Naive thymus-derived CD4-positive, alpha-beta T cell (primary cell): ENCODE data around the gene NIP7. TPM values are rescaled to one million over a fixed set of nuclear protein-coding genes. Genes with fewer than 3 reads are reported as not detected.

ENCODE experiments used
- ATAC-seq: fragments of 150-1000 bp; cut with Tn5 transposase; 2 replicates; pipeline ENCODE4 v1.10.0; 2021; ENCODE audit warnings: mild to moderate bottlenecking, moderate library complexity
- CTCF ChIA-PET: fragments of 350-600 bp; sonication (Branson Sonifier 250); formaldehyde crosslinking; loops from one replicate; lab custom pipeline; 2021; ENCODE audit warnings: antibody characterized with exemption; lab: Charles Lee
- POLR2A ChIA-PET: fragments of 350-600 bp; sonication (Branson Sonifier 250); formaldehyde crosslinking; loops from one replicate; lab custom pipeline; 2021; ENCODE audit warnings: antibody characterized with exemption, inconsistent platforms; lab: Charles Lee
- DNase-seq, 9 donors: peaks; one replicate each; pipeline versions ENCODE4 v3.0.0 to v3.0.0-alpha.2; 2020 to 2022; ENCODE audit warnings: mixed read lengths in 1 of 9
- H3K27ac ChIP-seq: one replicate; pipeline ENCODE4 v1.7.0; 2013; ENCODE audit warnings: mild to moderate bottlenecking, low read depth, low read length, moderate library complexity
- H3K27me3 ChIP-seq, 2 donors: one replicate each; pipeline ENCODE4 v1.7.0; 2013; ENCODE audit warnings: low read length in 2 of 2, mild to moderate bottlenecking in 2 of 2, moderate library complexity in 2 of 2; ENCODE audit not compliant: control insufficient read depth in 2 of 2, insufficient read depth in 2 of 2
- H3K36me3 ChIP-seq, 3 experiments: 1 replicate in 2 of 3; 2 replicates in 1 of 3; pipeline ENCODE4 v1.7.0; 2013; ENCODE audit warnings: low read length in 3 of 3, mild to moderate bottlenecking in 3 of 3, moderate library complexity in 1 of 3; ENCODE audit not compliant: insufficient read depth in 3 of 3, control insufficient read depth in 2 of 3
- H3K4me1 ChIP-seq, 2 donors: one replicate each; pipeline ENCODE4 v1.7.0; 2013; ENCODE audit warnings: low read length in 2 of 2, mild to moderate bottlenecking in 2 of 2, moderate library complexity in 1 of 2; ENCODE audit not compliant: control insufficient read depth in 2 of 2, insufficient read depth in 2 of 2
- H3K4me3 ChIP-seq: 2 replicates; pipeline ENCODE4 v1.7.0; 2013; ENCODE audit warnings: mild to moderate bottlenecking, low read length
- H3K9me3 ChIP-seq, 3 experiments: 1 replicate in 2 of 3; 2 replicates in 1 of 3; pipeline ENCODE4 v1.7.0; 2013; ENCODE audit warnings: low read length in 3 of 3; ENCODE audit not compliant: control insufficient read depth in 2 of 3
- H3K27ac Mint-ChIP-seq, 9 donors: one replicate each; pipeline ENCODE4 v1.8.0; 2020 to 2022; ENCODE audit warnings: mixed read lengths in 9 of 9, mild to moderate bottlenecking in 8 of 9, moderate library complexity in 5 of 9, inconsistent platforms in 2 of 9
- H3K27me3 Mint-ChIP-seq, 5 donors: one replicate each; pipeline ENCODE4 v1.8.0; 2021 to 2022; ENCODE audit warnings: mixed read lengths in 5 of 5, mild to moderate bottlenecking in 1 of 5
- H3K36me3 Mint-ChIP-seq, 5 donors: one replicate each; pipeline ENCODE4 v1.8.0; 2020 to 2022; ENCODE audit warnings: mixed read lengths in 5 of 5, mild to moderate bottlenecking in 3 of 5, inconsistent platforms in 1 of 5
- H3K4me1 Mint-ChIP-seq, 7 donors: one replicate each; pipeline ENCODE4 v1.8.0; 2020 to 2022; ENCODE audit warnings: mixed read lengths in 7 of 7, mild to moderate bottlenecking in 3 of 7, inconsistent platforms in 1 of 7
- H3K4me3 Mint-ChIP-seq, 10 donors: one replicate each; pipeline ENCODE4 v1.8.0; 2020 to 2022; ENCODE audit warnings: mild to moderate bottlenecking in 10 of 10, mixed read lengths in 10 of 10, moderate library complexity in 6 of 10, inconsistent platforms in 2 of 10
- H3K9me3 Mint-ChIP-seq, 11 donors: one replicate each; pipeline ENCODE4 v1.8.0; 2020 to 2022; ENCODE audit warnings: mixed read lengths in 11 of 11, mild to moderate bottlenecking in 4 of 11, inconsistent platforms in 1 of 11, moderate library complexity in 1 of 11
- intact Hi-C, 2 donors: fragments of 100-400 bp; cut with micrococcal nuclease; formaldehyde crosslinking; loops; one replicate each; pipeline ENCODE4 v1.15.1; 2023
- polyA plus RNA-seq, 2 donors: library from polyadenylated mRNA; unstranded; fragments of 300-500 nt; fragmentation: Illumina TruSeq; gene quantifications; one replicate each; pipeline ENCODE4 v1.2.3, GENCODE V29; 2021
- total RNA-seq, 6 experiments: library from RNA in 5 of 6; stranded (reverse) in 5 of 6; gene quantifications; 1 replicate in 5 of 6; 2 replicates in 1 of 6; pipeline ENCODE4 v1.2.3 and lab custom pipeline; 2021 to 2026

The NIP7 gene
- total and polyA plus RNA-seq, 7 experiments from 2014 or later = 19.5 to 40.9 (median 28.2) TPM

GRCh38 chr16:69301187-69301586, 38.4 kb upstream of the NIP7 start:
- Mint-ChIP-seq H3K27me3 (no peaks in the 10 kb centered on the region), H3K4me3 (no peak overlapping the region), H3K4me1 (no peaks in the 10 kb centered on the region), H3K36me3 (peaks cover 0 to 22% (median 5%) of the 10 kb centered on the region in 5 donors), H3K9me3 (no peaks in the 10 kb centered on the region), H3K27ac (peak overlapping the region in 1 of 9 donors; percentile 38)
- no peaks in the 10 kb centered on the region for H3K27me3 ChIP-seq
- ChIA-PET POLR2A (interaction anchor here (1.0 kb wide), 1 partner anchor 9 kb away, joined by 3 read pairs; no protein-coding TSS in a partner anchor), CTCF (interaction anchor here (0.7 to 1.3 kb wide), 3 partner anchors 9 to 150 kb away, joined by 3 to 4 read pairs (median 3); no protein-coding TSS in a partner anchor)
- no peaks in the 10 kb centered on the region for H3K9me3 ChIP-seq
- H3K27ac ChIP-seq = no peak overlapping the region
- intact Hi-C loops = no loop called here
- H3K36me3 ChIP-seq = peaks cover 0 to 6% (median 4%) of the 10 kb centered on the region in 3 experiments
- no peak for ATAC-seq
- H3K4me1 ChIP-seq = no peaks in the 10 kb centered on the region
- no peak for DNase-seq
- H3K4me3 ChIP-seq = no peak overlapping the region

GRCh38 chr16:69301861-69302260, 37.7 kb upstream of the NIP7 start:
- Mint-ChIP-seq H3K27me3 (no peaks in the 10 kb centered on the region), H3K36me3 (peaks cover 0 to 22% (median 5%) of the 10 kb centered on the region in 5 donors), H3K4me3 (no peak overlapping the region), H3K9me3 (no peaks in the 10 kb centered on the region), H3K4me1 (no peaks in the 10 kb centered on the region), H3K27ac (peak overlapping the region in 1 of 9 donors; percentile 28)
- intact Hi-C loops = no loop called here
- ATAC-seq (no peak), DNase-seq (no peak)
- Histone ChIP-seq H3K27ac (no peak overlapping the region), H3K36me3 (peaks cover 0 to 6% (median 4%) of the 10 kb centered on the region in 3 experiments), H3K9me3 (no peaks in the 10 kb centered on the region), H3K4me1 (no peaks in the 10 kb centered on the region), H3K27me3 (no peaks in the 10 kb centered on the region), H3K4me3 (no peak overlapping the region)
- CTCF ChIA-PET = interaction anchor here (0.7 to 1.3 kb wide), 3 partner anchors 9 to 151 kb away, joined by 3 to 4 read pairs (median 3); no protein-coding TSS in a partner anchor
- POLR2A ChIA-PET = interaction anchor here (0.7 to 1.0 kb wide), 2 partner anchors 9 to 413 kb away, joined by 3 read pairs; no protein-coding TSS in a partner anchor

- no peaks in the 10 kb centered on the region for H3K9me3 Mint-ChIP-seq
- Histone ChIP-seq H3K27me3 (no peaks in the 10 kb centered on the region), H3K4me1 (no peaks in the 10 kb centered on the region), H3K4me3 (no peak overlapping the region), H3K27ac (no peak overlapping the region), H3K36me3 (peaks cover 0 to 6% (median 4%) of the 10 kb centered on the region in 3 experiments), H3K9me3 (no peaks in the 10 kb centered on the region)
- no peak for ATAC-seq
- ChIA-PET POLR2A (interaction anchor here (0.7 kb wide), 1 partner anchor 413 kb away, joined by 3 read pairs; no protein-coding TSS in a partner anchor), CTCF (interaction anchor here (0.7 to 1.3 kb wide), 2 partner anchors 16 to 771 kb away, joined by 3 to 4 read pairs; no protein-coding TSS in a partner anchor)
- no peak overlapping the region for H3K27ac Mint-ChIP-seq
- no peak for DNase-seq
- no peak overlapping the region for H3K4me3 Mint-ChIP-seq
- H3K27me3 Mint-ChIP-seq = no peaks in the 10 kb centered on the region
- H3K36me3 Mint-ChIP-seq = peaks cover 0 to 22% (median 5%) of the 10 kb centered on the region in 5 donors
- intact Hi-C loops = no loop called here
- H3K4me1 Mint-ChIP-seq = no peaks in the 10 kb centered on the region
These were observed 37.3 kb upstream of the NIP7 start for GRCh38 chr16:69302301-69302700.

GRCh38 chr16:69306031-69306430, 33.5 kb upstream of the NIP7 start:
- ATAC-seq = no peak
- CTCF ChIA-PET = interaction anchor here (0.7 kb wide), 1 partner anchor 202 kb away, joined by 3 read pairs; no protein-coding TSS in a partner anchor
- no peak for DNase-seq
- Mint-ChIP-seq H3K9me3 (no peaks in the 10 kb centered on the region), H3K36me3 (peaks cover 0 to 11% (median 0%) of the 10 kb centered on the region in 5 donors), H3K27me3 (no peaks in the 10 kb centered on the region), H3K27ac (no peak overlapping the region), H3K4me3 (no peak overlapping the region), H3K4me1 (peaks cover 0 to 12% (median 6%) of the 10 kb centered on the region in 7 donors)
- POLR2A ChIA-PET = interaction anchor here (0.5 to 0.6 kb wide), 2 partner anchors 85 to 124 kb away, joined by 3 read pairs; no protein-coding TSS in a partner anchor
- Histone ChIP-seq H3K27ac (no peak overlapping the region), H3K27me3 (no peaks in the 10 kb centered on the region), H3K4me1 (peaks cover 5% of the 10 kb centered on the region in 2 donors), H3K4me3 (no peak overlapping the region), H3K9me3 (no peaks in the 10 kb centered on the region), H3K36me3 (no peaks in the 10 kb centered on the region)
- intact Hi-C loops = no loop called here

- H3K9me3 ChIP-seq = no peaks in the 10 kb centered on the region
- H3K4me3 ChIP-seq = no peak overlapping the region
- DNase-seq (no peak), ATAC-seq (no peak)
- H3K27ac Mint-ChIP-seq = no peak overlapping the region
- H3K9me3 Mint-ChIP-seq = no peaks in the 10 kb centered on the region
- H3K4me1 Mint-ChIP-seq = peaks cover 4 to 16% (median 10%) of the 10 kb centered on the region in 7 donors
- H3K36me3 Mint-ChIP-seq = peaks cover 0 to 8% (median 0%) of the 10 kb centered on the region in 5 donors
- H3K36me3 ChIP-seq = peaks cover 0 to 3% (median 0%) of the 10 kb centered on the region in 3 experiments
- CTCF ChIA-PET = no interaction called here
- intact Hi-C loops = no loop called here
- POLR2A ChIA-PET = no interaction called here
- no peak overlapping the region for H3K27ac ChIP-seq
- no peaks in the 10 kb centered on the region for H3K27me3 ChIP-seq
- peaks cover 5 to 8% of the 10 kb centered on the region in 2 donors for H3K4me1 ChIP-seq
- H3K4me3 Mint-ChIP-seq = no peak overlapping the region
- no peaks in the 10 kb centered on the region for H3K27me3 Mint-ChIP-seq
These were observed 32.5 kb upstream of the NIP7 start for GRCh38 chr16:69307091-69307490.

- Mint-ChIP-seq H3K4me3 (no peak overlapping the region), H3K4me1 (peaks cover 7 to 21% (median 13%) of the 10 kb centered on the region in 7 donors), H3K27me3 (no peaks in the 10 kb centered on the region), H3K36me3 (peaks cover 0 to 8% (median 0%) of the 10 kb centered on the region in 5 donors), H3K27ac (no peak overlapping the region), H3K9me3 (peaks cover 0 to 2% (median 0%) of the 10 kb centered on the region in 11 donors)
- H3K27me3 ChIP-seq = no peaks in the 10 kb centered on the region
- no peak overlapping the region for H3K27ac ChIP-seq
- peaks cover 0 to 3% (median 0%) of the 10 kb centered on the region in 3 experiments for H3K36me3 ChIP-seq
- no peak overlapping the region for H3K4me3 ChIP-seq
- intact Hi-C loops = no loop called here
- POLR2A ChIA-PET = no interaction called here
- ATAC-seq (no peak), DNase-seq (no peak)
- H3K9me3 ChIP-seq = no peaks in the 10 kb centered on the region
- CTCF ChIA-PET = no interaction called here
- peaks cover 5 to 10% of the 10 kb centered on the region in 2 donors for H3K4me1 ChIP-seq
These were observed 31.7 kb upstream of the NIP7 start for GRCh38 chr16:69307856-69308255.
